SK-N-SH (cell line): ENCODE results near the gene HK2. TPM values are rescaled to one million over a fixed set of nuclear protein-coding genes. Genes with fewer than 3 reads are reported as not detected.

Experiments
- CTCF ChIA-PET: fragments of 300-600, 350-600 bp; formaldehyde crosslinking; extraction: SDS; loops from one replicate; lab custom pipeline; 2021; lab: Yijun Ruan, JAX
- POLR2A ChIA-PET: fragments of 350-600 bp; sonication (Branson Sonifier 250); formaldehyde crosslinking; extraction: SDS; loops from one replicate; lab custom pipeline; 2020; ENCODE audit warnings: antibody characterized with exemption, inconsistent platforms; lab: Yijun Ruan, JAX
- DNase-seq: peaks from one replicate; pipeline ENCODE4 v3.0.0; 2012
- H2AFZ ChIP-seq: fragments of 200-600 bp; sonication (generic); 2 replicates; pipeline ENCODE4 v1.8.1; 2016; ENCODE audit warnings: antibody characterized with exemption, mild to moderate bottlenecking, low read depth
- H3F3A ChIP-seq: fragments of 200-600 bp; sonication (generic); replicated peaks from 2 replicates; pipeline ENCODE3; 2016; ENCODE audit warnings: antibody characterized with exemption, mild to moderate bottlenecking; ENCODE audit not compliant: insufficient read depth
- H3K27ac ChIP-seq, 2 experiments: fragments of 200-500 bp in 1 of 2; fragments of 200-600 bp in 1 of 2; sonication (Bioruptor generic) in 1 of 2; sonication (generic), shearing (Covaris generic) in 1 of 2; 2 replicates each; pipeline versions ENCODE4 v1.5.1 to v1.6.1; 2014 to 2016; ENCODE audit warnings: low read depth in 2 of 2, inconsistent platforms in 1 of 2, low read length in 1 of 2, mild to moderate bottlenecking in 1 of 2, mixed read lengths in 1 of 2
- H3K27me3 ChIP-seq: fragments of 200-600 bp; sonication (generic), shearing (Covaris generic); 2 replicates; pipeline ENCODE4 v1.6.1; 2016; ENCODE audit warnings: mixed run types; ENCODE audit not compliant: insufficient read depth
- H3K36me3 ChIP-seq, 2 experiments: fragments of 200-500 bp in 1 of 2; fragments of 200-600 bp in 1 of 2; sonication (Bioruptor generic) in 1 of 2; sonication (generic) in 1 of 2; replicated peaks in 1 of 2; 2 replicates each; pipeline versions ENCODE3 to v1.5.1; 2014 to 2016; ENCODE audit warnings: low read length in 1 of 2, mild to moderate bottlenecking in 1 of 2; ENCODE audit not compliant: insufficient read depth in 2 of 2, control insufficient read depth in 1 of 2
- H3K4me1 ChIP-seq, 2 experiments: fragments of 200-500 bp in 1 of 2; fragments of 200-600 bp in 1 of 2; sonication (Bioruptor generic) in 1 of 2; sonication (generic), shearing (Covaris generic) in 1 of 2; 2 replicates each; pipeline versions ENCODE4 v1.5.1 to v1.6.1; 2014 to 2016; ENCODE audit warnings: low read depth in 1 of 2, low read length in 1 of 2, mixed run types in 1 of 2; ENCODE audit not compliant: insufficient read depth in 2 of 2, control insufficient read depth in 1 of 2
- H3K4me2 ChIP-seq: fragments of 200-600 bp; sonication (generic), shearing (Covaris generic); 2 replicates; pipeline ENCODE4 v1.6.1; 2017; ENCODE audit warnings: mixed run types
- H3K4me3 ChIP-seq, 2 experiments: fragments of 200-500 bp in 1 of 2; fragments of 200-600 bp in 1 of 2; sonication (Bioruptor generic) in 1 of 2; sonication (generic), shearing (Covaris generic) in 1 of 2; 2 replicates each; pipeline versions ENCODE4 v1.5.1 to v1.8.1; 2014 to 2016; ENCODE audit warnings: low read depth in 2 of 2, inconsistent platforms in 1 of 2, low read length in 1 of 2, mild to moderate bottlenecking in 1 of 2, mixed read lengths in 1 of 2, moderate library complexity in 1 of 2
- H3K79me2 ChIP-seq: fragments of 200-600 bp; sonication (generic); 2 replicates; pipeline ENCODE4 v1.8.1; 2017; ENCODE audit warnings: mild to moderate bottlenecking; ENCODE audit not compliant: insufficient read depth
- H3K9ac ChIP-seq: fragments of 200-600 bp; sonication (generic); 2 replicates; pipeline ENCODE4 v1.6.1; 2017; ENCODE audit warnings: mixed run types
- H3K9me2 ChIP-seq: fragments of 200-600 bp; sonication (generic); 2 replicates; pipeline ENCODE4 v1.6.1; 2017; ENCODE audit warnings: mixed run types
- H3K9me3 ChIP-seq: fragments of 200-600 bp; sonication (generic); 2 replicates; pipeline ENCODE4 v1.6.1; 2017; ENCODE audit warnings: mixed run types, mild to moderate bottlenecking, moderate library complexity
- H4K20me1 ChIP-seq: fragments of 200-600 bp; sonication (generic); 2 replicates; pipeline ENCODE4 v1.6.1; 2017; ENCODE audit warnings: mild to moderate bottlenecking, mixed run types; ENCODE audit not compliant: insufficient read depth
- CHD2 ChIP-seq: fragments of 150-350 bp; IDR thresholded peaks from 2 replicates; pipeline ENCODE4 v1.6.1; 2018; ENCODE audit warnings: low read length; ENCODE audit not compliant: partially characterized antibody
- EP300 ChIP-seq, 2 experiments: IDR thresholded peaks; 2 replicates each; pipeline versions ENCODE4 v1.4.0 to v1.6.1; 2012; ENCODE audit warnings: borderline replicate concordance in 1 of 2, low read depth in 1 of 2, low read length in 1 of 2
- GABPA ChIP-seq: IDR thresholded peaks from 2 replicates; pipeline ENCODE4 v1.4.0; 2012; ENCODE audit warnings: low read depth, mild to moderate bottlenecking
- NRF1 ChIP-seq: IDR thresholded peaks from 2 replicates; pipeline ENCODE4 v1.6.1; 2012; ENCODE audit warnings: low read depth, mild to moderate bottlenecking, low read length
- REST ChIP-seq: IDR thresholded peaks from 2 replicates; pipeline ENCODE4 v1.6.1; 2012; ENCODE audit warnings: mild to moderate bottlenecking, low read depth, low read length, moderate library complexity
- RFX5 ChIP-seq: IDR thresholded peaks from 2 replicates; pipeline ENCODE4 v1.6.1; 2012; ENCODE audit warnings: mild to moderate bottlenecking, improper control_type of control experiment, low read length
- USF2 ChIP-seq: fragments of 150-350 bp; IDR thresholded peaks from 2 replicates; pipeline ENCODE4 v1.6.1; 2017; ENCODE audit warnings: antibody characterized with exemption, low read length, low read depth, borderline replicate concordance
- WGBS: methylation state at CpG from one replicate; pipeline ENCODE4 v1.1.6; 2017; ENCODE audit warnings: low lambda C conversion rate; 5-methylcytosine and 5-hydroxymethylcytosine counted together
- polyA plus RNA-seq, 3 experiments: library from polyadenylated mRNA; depleted of rRNA; stranded (reverse); fragments of >200 nt; gene quantifications; 2 replicates each; pipeline ENCODE4 v1.2.3, GENCODE V29; 2012
- TF ChIP-seq, protein P1 (sequence below): IDR thresholded peaks from 2 replicates; pipeline ENCODE4 v1.4.0; 2012; ENCODE audit warnings: low read depth, borderline replicate concordance
- TF ChIP-seq, protein P2 (sequence below): fragments of 200-600 bp; sonication (generic); IDR thresholded peaks from 2 replicates; pipeline ENCODE4 v1.6.1; 2017; ENCODE audit warnings: antibody characterized with exemption, mild to moderate bottlenecking, moderate library complexity

The HK2 gene
- polyA plus RNA-seq, 1 of the 3 experiments (the other 2 are of a cell fraction): 13.5 TPM

DNA sequence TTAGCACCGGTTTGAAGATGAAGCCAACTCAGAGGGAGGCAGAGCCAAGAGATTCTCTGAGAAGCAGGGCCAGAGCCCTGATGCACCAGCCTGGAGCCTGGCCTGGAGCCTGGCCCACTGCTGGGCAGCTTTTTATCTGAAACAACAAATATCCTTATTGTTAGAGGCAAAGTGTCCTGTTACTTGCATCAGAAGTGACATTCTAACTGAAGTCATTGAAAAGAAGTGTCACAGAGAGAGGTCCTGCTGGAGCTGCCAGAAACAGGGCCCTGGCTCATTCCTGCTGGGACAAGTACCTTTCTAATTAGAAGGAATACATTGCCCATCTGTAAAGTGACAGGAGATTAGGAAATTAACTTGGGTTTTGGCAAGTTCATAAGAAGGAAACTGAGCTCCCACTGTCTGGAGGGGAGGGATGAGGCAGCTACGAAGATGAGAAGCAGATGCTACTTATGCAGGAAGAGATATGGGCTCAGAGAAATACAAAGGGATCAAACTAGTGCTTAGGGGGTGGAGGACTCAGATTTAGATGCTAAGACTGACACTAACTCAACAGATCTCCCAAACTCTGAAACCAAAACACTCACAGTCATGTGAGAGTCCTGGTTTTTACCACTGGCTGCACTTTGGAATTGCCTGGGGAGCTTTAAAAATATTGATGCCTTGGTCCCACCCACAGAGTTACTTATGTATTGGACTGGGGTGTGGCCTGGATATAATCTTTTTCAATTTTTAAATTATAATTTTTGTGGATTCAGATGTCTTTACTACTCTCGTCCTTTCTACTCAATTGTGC lies 11.0 kb upstream of the HK2 start:
- ChIA-PET CTCF (interaction anchor here (0.8 to 5.0 kb wide), 2 partner anchors 13 to 108 kb away, joined by 3 to 26 read pairs; partner anchors contain the start of gene HK2), POLR2A (no interaction called here)
- H3K4me3 ChIP-seq: no peak overlapping the region
- H3K9ac ChIP-seq: no peak overlapping the region
- WGBS: 64% methylated on average over 3 of the region's 3 CpGs
- H3K9me3 ChIP-seq: no peaks in the 10 kb centered on the region
- H3K4me2 ChIP-seq: no peak overlapping the region
- H3K36me3 ChIP-seq: no peaks in the 10 kb centered on the region
- H3F3A ChIP-seq: no peaks in the 10 kb centered on the region
- H3K27me3 ChIP-seq: no peaks in the 10 kb centered on the region
- TF ChIP-seq USF2 (no peak), GABPA (no peak), EP300 (IDR thresholded peaks at IDR 0.05; ENCODE audit: borderline replicate concordance in 1 of 2, low read depth in 1 of 2, low read length in 1 of 2) (no peak), CHD2 (no peak), NRF1 (no peak), RFX5 (no peak), REST (no peak)
- TF ChIP-seq, protein P1, sequence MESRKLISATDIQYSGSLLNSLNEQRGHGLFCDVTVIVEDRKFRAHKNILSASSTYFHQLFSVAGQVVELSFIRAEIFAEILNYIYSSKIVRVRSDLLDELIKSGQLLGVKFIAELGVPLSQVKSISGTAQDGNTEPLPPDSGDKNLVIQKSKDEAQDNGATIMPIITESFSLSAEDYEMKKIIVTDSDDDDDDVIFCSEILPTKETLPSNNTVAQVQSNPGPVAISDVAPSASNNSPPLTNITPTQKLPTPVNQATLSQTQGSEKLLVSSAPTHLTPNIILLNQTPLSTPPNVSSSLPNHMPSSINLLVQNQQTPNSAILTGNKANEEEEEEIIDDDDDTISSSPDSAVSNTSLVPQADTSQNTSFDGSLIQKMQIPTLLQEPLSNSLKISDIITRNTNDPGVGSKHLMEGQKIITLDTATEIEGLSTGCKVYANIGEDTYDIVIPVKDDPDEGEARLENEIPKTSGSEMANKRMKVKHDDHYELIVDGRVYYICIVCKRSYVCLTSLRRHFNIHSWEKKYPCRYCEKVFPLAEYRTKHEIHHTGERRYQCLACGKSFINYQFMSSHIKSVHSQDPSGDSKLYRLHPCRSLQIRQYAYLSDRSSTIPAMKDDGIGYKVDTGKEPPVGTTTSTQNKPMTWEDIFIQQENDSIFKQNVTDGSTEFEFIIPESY: no peak
- TF ChIP-seq, protein P2, sequence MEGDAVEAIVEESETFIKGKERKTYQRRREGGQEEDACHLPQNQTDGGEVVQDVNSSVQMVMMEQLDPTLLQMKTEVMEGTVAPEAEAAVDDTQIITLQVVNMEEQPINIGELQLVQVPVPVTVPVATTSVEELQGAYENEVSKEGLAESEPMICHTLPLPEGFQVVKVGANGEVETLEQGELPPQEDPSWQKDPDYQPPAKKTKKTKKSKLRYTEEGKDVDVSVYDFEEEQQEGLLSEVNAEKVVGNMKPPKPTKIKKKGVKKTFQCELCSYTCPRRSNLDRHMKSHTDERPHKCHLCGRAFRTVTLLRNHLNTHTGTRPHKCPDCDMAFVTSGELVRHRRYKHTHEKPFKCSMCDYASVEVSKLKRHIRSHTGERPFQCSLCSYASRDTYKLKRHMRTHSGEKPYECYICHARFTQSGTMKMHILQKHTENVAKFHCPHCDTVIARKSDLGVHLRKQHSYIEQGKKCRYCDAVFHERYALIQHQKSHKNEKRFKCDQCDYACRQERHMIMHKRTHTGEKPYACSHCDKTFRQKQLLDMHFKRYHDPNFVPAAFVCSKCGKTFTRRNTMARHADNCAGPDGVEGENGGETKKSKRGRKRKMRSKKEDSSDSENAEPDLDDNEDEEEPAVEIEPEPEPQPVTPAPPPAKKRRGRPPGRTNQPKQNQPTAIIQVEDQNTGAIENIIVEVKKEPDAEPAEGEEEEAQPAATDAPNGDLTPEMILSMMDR: no peak
- H2AFZ ChIP-seq: no peak overlapping the region
- DNase-seq: no peak
- H3K9me2 ChIP-seq: no peaks in the 10 kb centered on the region
- H3K79me2 ChIP-seq: no peaks in the 10 kb centered on the region
- no peaks in the 10 kb centered on the region for H4K20me1 ChIP-seq
- H3K27ac ChIP-seq: peak overlapping the region in 1 of 2 experiments; percentile 62; a peak in 2 of 4 replicates
- H3K4me1 ChIP-seq: peaks cover 4 to 8% of the 10 kb centered on the region in 2 experiments; a peak in 3 of 4 replicates
